NCI-H510A (cell line): ENCODE measurements around the gene GPR153.

Experiments
- DNase-seq: peaks from one replicate; lab custom pipeline; 2025; lab: John Stamatoyannopoulos, UW

Gene GPR153

GRCh38 chr1:6199298-6200187, 61.4 kb downstream of the GPR153 start, which contains the start of gene RPL22:
Gene RPL22, minus strand, starts transcription at chr1:6199595. Its CDS starts 22 bp downstream, at chr1:6199573.
- peak; percentile 100 for DNase-seq

DNA sequence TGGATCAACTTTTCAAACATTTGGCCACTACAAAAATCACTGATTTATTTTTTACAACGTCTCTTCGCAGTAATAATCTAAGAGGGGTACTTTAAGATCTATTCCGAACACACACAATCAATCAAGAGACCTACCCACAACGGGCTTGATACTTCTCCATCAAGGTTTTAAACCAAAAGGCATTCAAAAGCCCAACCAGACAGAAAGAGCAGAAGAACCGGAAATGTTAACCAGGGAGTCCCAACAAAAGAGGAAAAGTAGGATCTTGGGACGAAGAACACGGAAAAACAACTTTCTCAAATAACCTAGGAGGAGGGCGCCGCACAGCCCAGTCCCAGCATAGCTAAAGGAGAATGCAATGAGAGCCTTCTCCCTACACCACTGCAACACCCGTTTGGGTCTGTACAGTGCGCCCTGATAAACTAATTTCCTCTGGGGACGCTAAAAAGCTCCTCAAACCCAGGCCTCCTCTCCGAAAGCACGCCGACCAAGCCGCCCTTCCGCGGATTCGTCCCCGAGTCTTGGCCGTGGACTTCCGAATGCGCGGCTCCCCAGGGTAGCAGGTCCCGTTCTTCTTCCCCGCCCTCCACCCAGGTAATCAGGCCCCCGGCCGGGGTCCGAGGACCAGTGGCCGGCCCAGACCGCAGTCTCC, 62.1 kb downstream of the GPR153 start:
- DNase-seq, result no peak

- no peak for DNase-seq
Observed at GRCh38 chr1:6197746-6198427, 63.0 kb downstream of the GPR153 start.
